SK-N-DZ (cell line): Measurements from ENCODE around the gene CTDP1.
"Not testable (repeated sequence)": the region's sequence is repeated elsewhere in the genome, so short reads cannot be mapped to it uniquely, and the experiment has no call there.

Experiments used
- DNase-seq: peaks from one replicate; pipeline ENCODE4 v3.0.0-alpha.2; 2015; ENCODE audit warnings: low spot score

Gene CTDP1

GRCh38 chr18:79740521-79741361 is 61.1 kb downstream of the CTDP1 start:
- no peak for DNase-seq

GRCh38 chr18:79741362-79741700 is 61.7 kb downstream of the CTDP1 start:
- no peak for DNase-seq

GRCh38 chr18:79742076-79742475 is 62.5 kb downstream of the CTDP1 start:
- no peak for DNase-seq

- no peak for DNase-seq
Observed at GRCh38 chr18:79744625-79745024, 65.0 kb downstream of the CTDP1 start.

- DNase-seq, result no peak
Observed at GRCh38 chr18:79746730-79747129, 67.1 kb downstream of the CTDP1 start.

GRCh38 chr18:79747156-79747845 is 67.7 kb downstream of the CTDP1 start:
- no peak for DNase-seq

- DNase-seq, result no peak
Observed at GRCh38 chr18:79748321-79749180, 68.9 kb downstream of the CTDP1 start.

GRCh38 chr18:79749251-79750191 is 69.9 kb downstream of the CTDP1 start:
- DNase-seq, result no peak

- DNase-seq, result no peak
Observed at GRCh38 chr18:79750980-79751571, 71.5 kb downstream of the CTDP1 start.

- DNase-seq, result not testable (repeated sequence)
Observed at GRCh38 chr18:79751918-79752578, 72.4 kb downstream of the CTDP1 start.

GRCh38 chr18:79752946-79753345 is 73.3 kb downstream of the CTDP1 start:
- not testable (repeated sequence) for DNase-seq

- no peak for DNase-seq
Observed at GRCh38 chr18:79753391-79753851, 73.8 kb downstream of the CTDP1 start.

GRCh38 chr18:79754022-79754761 is 74.6 kb downstream of the CTDP1 start:
- DNase-seq, result no peak

GRCh38 chr18:79754831-79755351 is 75.3 kb downstream of the CTDP1 start:
- DNase-seq, result no peak

- DNase-seq, result no peak
Observed at GRCh38 chr18:79755496-79756142, 76.0 kb downstream of the CTDP1 start.

GRCh38 chr18:79756143-79756500 is 76.5 kb downstream of the CTDP1 start:
- no peak for DNase-seq

- DNase-seq, result no peak
Observed at GRCh38 chr18:79756826-79757225, 77.2 kb downstream of the CTDP1 start.

- DNase-seq, result no peak
Observed at GRCh38 chr18:79760348-79760747, 80.7 kb downstream of the CTDP1 start.

GRCh38 chr18:79760881-79761280 is 81.3 kb downstream of the CTDP1 start:
- DNase-seq, result no peak
